BJ (cell line): ENCODE measurements around the gene FASTKD3. TPM values are rescaled to one million over a fixed set of nuclear protein-coding genes. Genes with fewer than 3 reads are reported as not detected.

Experiments used
- CTCF ChIA-PET: fragments of 350-600 bp; formaldehyde crosslinking; extraction: SDS; loops from one replicate; lab custom pipeline; 2021; ENCODE audit warnings: antibody characterized with exemption, inconsistent platforms; lab: Yijun Ruan, JAX
- POLR2A ChIA-PET: fragments of 300-600 bp; sonication (Branson Sonifier 250); formaldehyde crosslinking; extraction: SDS; loops from one replicate; lab custom pipeline; 2021; ENCODE audit warnings: antibody characterized with exemption; lab: Charles Lee
- DNase-seq: peaks from one replicate; pipeline ENCODE4 v3.0.0-alpha.2; 2011; ENCODE audit warnings: low read depth
- H3K27me3 ChIP-seq: 2 replicates; pipeline ENCODE4 v1.6.0; 2011; ENCODE audit warnings: low read length; ENCODE audit not compliant: control insufficient read depth, insufficient read depth
- H3K36me3 ChIP-seq: 2 replicates; pipeline ENCODE4 v1.5.1; 2011; ENCODE audit warnings: low read length; ENCODE audit not compliant: control insufficient read depth, insufficient read depth
- H3K4me3 ChIP-seq: 2 replicates; pipeline ENCODE4 v1.5.1; 2011; ENCODE audit warnings: low read depth, mild to moderate bottlenecking, control low read depth, low read length
- polyA plus RNA-seq: library from polyadenylated mRNA; depleted of rRNA; stranded (reverse); fragments of >200 nt; gene quantifications from 2 replicates; pipeline ENCODE4 v1.2.3, GENCODE V29; 2011
- TF ChIP-seq, protein P1 (sequence below): IDR thresholded peaks from 2 replicates; pipeline ENCODE4 v1.5.1; 2011; ENCODE audit warnings: low read depth, mild to moderate bottlenecking, control low read depth, inconsistent platforms, low read length, moderate library complexity; ENCODE audit not compliant: insufficient read depth

Gene FASTKD3
- polyA plus RNA-seq, 1 experiment, result 5.6 TPM

GRCh38 chr5:7816535-7816901, 52.3 kb downstream of the FASTKD3 start:
- Histone ChIP-seq H3K27me3 (no peaks in the 10 kb centered on the region), H3K4me3 (no peak overlapping the region), H3K36me3 (no peaks in the 10 kb centered on the region)
- no peak for DNase-seq
- TF ChIP-seq, protein P1, sequence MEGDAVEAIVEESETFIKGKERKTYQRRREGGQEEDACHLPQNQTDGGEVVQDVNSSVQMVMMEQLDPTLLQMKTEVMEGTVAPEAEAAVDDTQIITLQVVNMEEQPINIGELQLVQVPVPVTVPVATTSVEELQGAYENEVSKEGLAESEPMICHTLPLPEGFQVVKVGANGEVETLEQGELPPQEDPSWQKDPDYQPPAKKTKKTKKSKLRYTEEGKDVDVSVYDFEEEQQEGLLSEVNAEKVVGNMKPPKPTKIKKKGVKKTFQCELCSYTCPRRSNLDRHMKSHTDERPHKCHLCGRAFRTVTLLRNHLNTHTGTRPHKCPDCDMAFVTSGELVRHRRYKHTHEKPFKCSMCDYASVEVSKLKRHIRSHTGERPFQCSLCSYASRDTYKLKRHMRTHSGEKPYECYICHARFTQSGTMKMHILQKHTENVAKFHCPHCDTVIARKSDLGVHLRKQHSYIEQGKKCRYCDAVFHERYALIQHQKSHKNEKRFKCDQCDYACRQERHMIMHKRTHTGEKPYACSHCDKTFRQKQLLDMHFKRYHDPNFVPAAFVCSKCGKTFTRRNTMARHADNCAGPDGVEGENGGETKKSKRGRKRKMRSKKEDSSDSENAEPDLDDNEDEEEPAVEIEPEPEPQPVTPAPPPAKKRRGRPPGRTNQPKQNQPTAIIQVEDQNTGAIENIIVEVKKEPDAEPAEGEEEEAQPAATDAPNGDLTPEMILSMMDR, result no peak
- ChIA-PET CTCF (interaction anchor here (1.0 to 1.7 kb wide), 4 partner anchors 10 to 33 kb away, joined by 3 to 4 read pairs (median 4); no protein-coding TSS in a partner anchor), POLR2A (no interaction called here)

GRCh38 chr5:7815892-7816534, 52.8 kb downstream of the FASTKD3 start:
- CTCF ChIA-PET, result interaction anchor here (1.0 to 1.7 kb wide), 3 partner anchors 11 to 33 kb away, joined by 3 to 4 read pairs (median 3); no protein-coding TSS in a partner anchor
- no peak for DNase-seq
- Histone ChIP-seq H3K36me3 (no peaks in the 10 kb centered on the region), H3K4me3 (no peak overlapping the region), H3K27me3 (no peaks in the 10 kb centered on the region)
- POLR2A ChIA-PET, result no interaction called here
- TF ChIP-seq, protein P1, result peak; percentile 82

DNA sequence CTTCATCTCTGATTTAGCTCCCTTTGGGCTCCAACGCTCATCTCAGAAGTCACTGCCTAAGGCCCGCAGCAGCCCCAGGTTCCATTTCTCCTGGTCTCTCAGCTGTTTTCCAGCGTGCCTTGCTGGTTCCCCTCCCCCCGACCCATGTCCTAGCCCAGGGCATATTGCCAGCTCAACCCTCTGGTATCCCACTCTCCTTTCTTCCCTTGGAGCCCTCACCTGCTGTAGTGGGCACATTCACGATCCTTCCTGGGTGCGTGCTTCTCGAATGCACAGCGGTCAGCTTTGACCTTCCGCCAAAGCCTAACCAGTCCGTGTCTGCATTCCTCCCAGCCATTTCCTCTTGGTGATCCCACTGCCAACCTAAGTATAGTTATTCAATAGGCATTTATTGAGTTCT, 54.0 kb downstream of the FASTKD3 start:
- H3K4me3 ChIP-seq, result no peak overlapping the region
- TF ChIP-seq, protein P1, result no peak
- DNase-seq, result no peak
- ChIA-PET POLR2A (no interaction called here), CTCF (no interaction called here)
- H3K27me3 ChIP-seq, result no peaks in the 10 kb centered on the region
- no peaks in the 10 kb centered on the region for H3K36me3 ChIP-seq

DNA sequence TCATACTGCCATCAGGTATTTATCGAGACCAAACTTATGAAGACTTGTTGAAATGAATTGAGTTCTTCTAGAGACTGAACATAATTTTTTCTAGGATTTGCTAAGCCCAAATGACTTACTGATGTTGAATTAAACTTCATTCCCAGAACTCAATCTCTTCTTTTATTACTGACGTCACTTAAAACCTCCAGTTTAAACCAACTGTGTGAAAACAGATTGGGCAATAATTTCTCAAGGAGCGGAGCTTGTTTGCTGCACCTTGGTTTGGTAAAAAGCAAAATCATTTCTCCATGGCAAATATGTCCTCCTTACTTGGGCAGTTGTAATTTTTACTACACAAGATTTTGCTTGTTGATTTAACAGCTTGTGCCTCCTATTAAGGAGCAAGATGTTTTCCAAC, 55.3 kb downstream of the FASTKD3 start:
- H3K4me3 ChIP-seq, result no peak overlapping the region
- no peak for DNase-seq
- H3K36me3 ChIP-seq, result no peaks in the 10 kb centered on the region
- H3K27me3 ChIP-seq, result no peaks in the 10 kb centered on the region
- ChIA-PET CTCF (interaction anchor here (0.7 kb wide), 1 partner anchor 12 kb away, joined by 3 read pairs; no protein-coding TSS in a partner anchor), POLR2A (no interaction called here)
- TF ChIP-seq, protein P1, result no peak

GRCh38 chr5:7813007-7813406, 55.8 kb downstream of the FASTKD3 start:
- TF ChIP-seq, protein P1, result no peak

More at GRCh38 chr5:7813007-7813406, 55.8 kb downstream of the FASTKD3 start:
- no peaks in the 10 kb centered on the region for H3K36me3 ChIP-seq
- H3K27me3 ChIP-seq, result no peaks in the 10 kb centered on the region
- no peak overlapping the region for H3K4me3 ChIP-seq
- no peak for DNase-seq
- ChIA-PET CTCF (no interaction called here), POLR2A (no interaction called here)
